ENCODE results near the gene ANGPTL4.
A peak's percentile ranks its signal among the peaks of the same experiment; 100 is the strongest.
"Not testable (repeated sequence)": the region's sequence is repeated elsewhere in the genome, so short reads cannot be mapped to it uniquely, and the experiment has no call there.

Gene ANGPTL4

GRCh38 chr19:8391198-8392016 is 27.5 kb downstream of the ANGPTL4 start:
- no peak for DNase-seq

- no peak for DNase-seq
Observed at GRCh38 chr19:8392017-8392591, 28.1 kb downstream of the ANGPTL4 start.

GRCh38 chr19:8393192-8393870 is 29.4 kb downstream of the ANGPTL4 start:
- DNase-seq: no peak

- no peak for DNase-seq
Observed at GRCh38 chr19:8393871-8394250, 29.9 kb downstream of the ANGPTL4 start.

GRCh38 chr19:8395621-8396082 is 31.7 kb downstream of the ANGPTL4 start:
- no peak for DNase-seq

- DNase-seq: no peak
Observed at GRCh38 chr19:8396185-8396562, 32.2 kb downstream of the ANGPTL4 start.

- peak; percentile 75 for DNase-seq
Observed at GRCh38 chr19:8396563-8397203, 32.7 kb downstream of the ANGPTL4 start.

GRCh38 chr19:8397271-8397670 is 33.3 kb downstream of the ANGPTL4 start:
- DNase-seq: no peak

- no peak for DNase-seq
Observed at GRCh38 chr19:8397746-8398310, 33.9 kb downstream of the ANGPTL4 start.

GRCh38 chr19:8398311-8398771 is 34.4 kb downstream of the ANGPTL4 start:
- no peak for DNase-seq

GRCh38 chr19:8399681-8400188 is 35.8 kb downstream of the ANGPTL4 start:
- no peak for DNase-seq

- DNase-seq: no peak
Observed at GRCh38 chr19:8401981-8402411, 38.0 kb downstream of the ANGPTL4 start.

GRCh38 chr19:8403098-8403819 is 39.3 kb downstream of the ANGPTL4 start:
- no peak for DNase-seq

GRCh38 chr19:8403820-8404109 is 39.8 kb downstream of the ANGPTL4 start:
- no peak for DNase-seq

- DNase-seq: no peak
Observed at GRCh38 chr19:8404391-8405151, 40.6 kb downstream of the ANGPTL4 start.

GRCh38 chr19:8410718-8411117 is 46.8 kb downstream of the ANGPTL4 start:
- DNase-seq: not testable (repeated sequence)

- DNase-seq: peak; percentile 98
Observed at GRCh38 chr19:8412783-8413628, 49.1 kb downstream of the ANGPTL4 start, which contains the start of gene MARCHF2. MARCHF2 (plus strand) TSS chr19:8413305; CDS start chr19:8421841, 8,536 bp downstream.

GRCh38 chr19:8413629-8413995 is 49.7 kb downstream of the ANGPTL4 start:
- no peak for DNase-seq

GRCh38 chr19:8416796-8417195 is 52.8 kb downstream of the ANGPTL4 start:
- DNase-seq: no peak
